H1 (cell line): ENCODE data around the gene TAOK1. TPM values are rescaled to one million over a fixed set of nuclear protein-coding genes. Genes with fewer than 3 reads are reported as not detected.

Experiments used
- BACH1 ChIP-seq: IDR thresholded peaks from 2 replicates; pipeline ENCODE4 v1.6.1; 2012; ENCODE audit warnings: low read length, improper control_type of control experiment
- BRCA1 ChIP-seq: IDR thresholded peaks from 2 replicates; pipeline ENCODE4 v1.6.1; 2012; ENCODE audit warnings: low read depth, low read length, improper control_type of control experiment
- CBX5 ChIP-seq: fragments of 300-800, 300-1000 bp; sonication (generic); IDR thresholded peaks from 2 replicates; pipeline ENCODE4 v1.7.1; 2016; ENCODE audit warnings: antibody characterized with exemption, low read length, low read depth
- CBX8 ChIP-seq: fragments of 300-800, 300-1000 bp; sonication (generic); IDR thresholded peaks from 2 replicates; pipeline ENCODE4 v1.7.1; 2016; ENCODE audit warnings: low read depth, low read length, borderline replicate concordance
- CHD2 ChIP-seq: IDR thresholded peaks from 2 replicates; pipeline ENCODE4 v1.6.1; 2012; ENCODE audit warnings: low read length, improper control_type of control experiment
- CREB1 ChIP-seq: IDR thresholded peaks from 2 replicates; pipeline ENCODE4 v1.6.1; 2012; ENCODE audit warnings: inconsistent platforms
- CTCF ChIP-seq, 3 experiments: IDR thresholded peaks; 1 replicate in 2 of 3; 2 replicates in 1 of 3; pipeline versions ENCODE4 v1.5.1 to v1.6.1; 2011; ENCODE audit warnings: low read length in 3 of 3, mild to moderate bottlenecking in 3 of 3, inconsistent platforms in 2 of 3, low read depth in 1 of 3, moderate library complexity in 1 of 3; ENCODE audit not compliant: insufficient read depth in 1 of 3; ENCODE audit errors: control extremely low read depth in 1 of 3
- EP300 ChIP-seq, 2 experiments: IDR thresholded peaks; 1 replicate in 1 of 2; 2 replicates in 1 of 2; pipeline ENCODE4 v1.6.1; 2011 to 2012; ENCODE audit warnings: low read depth in 2 of 2, low read length in 2 of 2, mild to moderate bottlenecking in 2 of 2, borderline replicate concordance in 1 of 2, inconsistent platforms in 1 of 2, moderate library complexity in 1 of 2
- MAX ChIP-seq: IDR thresholded peaks from 2 replicates; pipeline ENCODE4 v1.6.1; 2012; ENCODE audit warnings: inconsistent platforms
- NANOG ChIP-seq: IDR thresholded peaks from 2 replicates; pipeline ENCODE4 v1.6.1; 2011; ENCODE audit warnings: low read length, low read depth, mild to moderate bottlenecking, inconsistent platforms; ENCODE audit not compliant: insufficient read depth, poor library complexity, severe bottlenecking
- RAD21 ChIP-seq, 2 experiments: IDR thresholded peaks in 1 of 2; conservative IDR thresholded peaks in 1 of 2; 2 replicates each; pipeline ENCODE4 v1.6.1; 2011; ENCODE audit warnings: low read depth in 2 of 2, low read length in 2 of 2, improper control_type of control experiment in 1 of 2, inconsistent platforms in 1 of 2, mild to moderate bottlenecking in 1 of 2, moderate library complexity in 1 of 2
- SAP30 ChIP-seq: fragments of 300-600 bp; sonication (generic); IDR thresholded peaks from 2 replicates; pipeline ENCODE4 v1.7.1; 2012; ENCODE audit warnings: low read length, moderate library complexity, mild to moderate bottlenecking, inconsistent platforms; ENCODE audit not compliant: insufficient read depth, insufficient replicate concordance
- SIN3A ChIP-seq, 2 experiments: IDR thresholded peaks in 1 of 2; conservative IDR thresholded peaks in 1 of 2; 2 replicates each; pipeline ENCODE4 v1.6.1; 2011 to 2012; ENCODE audit warnings: low read length in 2 of 2, improper control_type of control experiment in 1 of 2, low read depth in 1 of 2, mild to moderate bottlenecking in 1 of 2
- SIRT6 ChIP-seq: IDR thresholded peaks from one replicate; pipeline ENCODE4 v1.7.1; 2012; ENCODE audit warnings: low read length, inconsistent platforms
- SP2 ChIP-seq: IDR thresholded peaks from 2 replicates; pipeline ENCODE4 v1.6.1; 2012; ENCODE audit warnings: mild to moderate bottlenecking, low read length, inconsistent platforms
- SRF ChIP-seq: IDR thresholded peaks from 2 replicates; pipeline ENCODE4 v1.6.1; 2011; ENCODE audit warnings: mild to moderate bottlenecking, low read depth, low read length, moderate library complexity
- TCF12 ChIP-seq: IDR thresholded peaks from 2 replicates; pipeline ENCODE4 v1.6.1; 2011; ENCODE audit warnings: low read depth, mild to moderate bottlenecking, low read length
- USF2 ChIP-seq: IDR thresholded peaks from 2 replicates; pipeline ENCODE4 v1.6.1; 2011; ENCODE audit warnings: low read length, improper control_type of control experiment
- YY1 ChIP-seq: IDR thresholded peaks from 2 replicates; pipeline ENCODE4 v1.6.1; 2011; ENCODE audit warnings: low read depth, mild to moderate bottlenecking, low read length
- polyA plus RNA-seq, 7 experiments: library from polyadenylated mRNA; depleted of rRNA in 3 of 7; stranded (reverse) in 5 of 7; unstranded in 2 of 7; fragments of >200 nt in 5 of 7; fragments of 200-250 nt in 2 of 7; gene quantifications; 1 replicate in 5 of 7; 2 replicates in 1 of 7; 4 replicates in 1 of 7; pipeline versions ENCODE4 v1.2.1 to v1.2.3, GENCODE V29; 2011 to 2013; ENCODE audit warnings: missing spikeins in 2 of 7, mixed read lengths in 2 of 7
- total RNA-seq: library from RNA; stranded (reverse); fragmentation: NEBNext Ultra II Directional; extraction: Animal tissue kit (Norgen Biotek cat#: 25700); gene quantifications from 2 replicates; pipeline ENCODE4 v1.2.1, GENCODE V29; 2021

The TAOK1 gene
- total and polyA plus RNA-seq, 2 of the 8 experiments (the other 6 are each of a cell fraction or from before 2014, with no cell fraction given), result 12.2 to 90.6 TPM

DNA sequence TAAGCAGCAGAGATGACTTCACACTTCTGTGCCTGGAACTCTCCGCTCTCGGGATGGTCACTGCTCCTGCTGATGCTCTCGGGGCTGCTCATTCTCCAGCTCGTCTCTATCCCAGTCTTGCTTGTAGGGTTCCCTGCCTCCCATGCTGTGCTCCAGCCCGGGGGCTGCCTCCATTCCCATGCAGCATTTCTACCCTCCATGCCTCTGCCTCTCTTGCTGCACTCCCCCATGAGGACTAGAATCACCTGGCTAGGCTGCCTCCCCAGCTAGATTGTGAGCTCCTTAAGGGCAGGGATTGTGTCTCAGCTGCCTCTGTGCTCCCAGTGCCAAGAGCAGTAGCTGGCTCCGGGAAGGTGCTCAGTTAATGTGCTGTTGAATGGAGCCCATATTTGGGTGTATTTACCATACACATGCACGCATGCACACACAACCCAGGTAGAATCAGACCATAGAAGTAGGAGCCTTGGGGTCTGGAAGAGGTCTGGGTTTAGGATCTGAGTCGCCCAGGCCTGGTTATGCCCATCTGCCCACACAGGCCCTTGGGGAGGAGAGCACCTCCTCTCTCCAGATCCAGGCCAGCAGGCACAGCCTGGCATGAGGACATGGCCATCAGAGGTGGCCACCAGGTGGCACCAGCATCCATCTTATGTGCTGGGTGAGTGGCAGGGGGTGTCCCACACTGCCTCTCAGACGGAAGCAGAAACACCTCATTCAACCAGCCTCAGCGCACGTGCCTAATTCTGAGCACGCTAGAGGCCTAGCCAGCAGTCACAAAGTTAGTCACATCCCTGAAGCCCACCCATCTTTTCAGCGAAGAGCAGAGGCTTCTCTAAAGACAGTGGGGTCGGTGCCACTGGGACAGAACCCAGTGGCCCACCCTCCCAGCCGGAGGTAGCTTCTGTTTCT is 190.0 kb downstream of the TAOK1 start (continued):
- TF ChIP-seq SIN3A (conservative IDR thresholded peaks at IDR 0.05 in 1 of 2, IDR thresholded peaks at IDR 0.05 in 1 of 2; ENCODE audit: low read depth in 1 of 2, low read length in 2 of 2), result peak; percentile 67 to 82; a peak in 2 of 4 replicates
- no peak for TF ChIP-seq TCF12
- TF ChIP-seq CREB1, result peak; percentile 47; the same call in 1 of the 2 replicates
- TF ChIP-seq MAX, result peak; percentile 97
- TF ChIP-seq SP2, result no peak
- TF ChIP-seq BRCA1, result no peak
- TF ChIP-seq RAD21 (IDR thresholded peaks at IDR 0.05 in 1 of 2, conservative IDR thresholded peaks at IDR 0.05 in 1 of 2; ENCODE audit: low read depth in 2 of 2, low read length in 2 of 2), result peak; percentile 94 to 95
- TF ChIP-seq USF2, result peak; percentile 39; the same call in 1 of the 2 replicates
- TF ChIP-seq NANOG, result no peak
- no peak for TF ChIP-seq SRF
- TF ChIP-seq SIRT6, result no peak
- TF ChIP-seq CBX8, result no peak
- TF ChIP-seq SAP30, result no peak
- no peak for TF ChIP-seq CHD2
- no peak for TF ChIP-seq CBX5
- no peak for TF ChIP-seq BACH1
- peak; percentile 90 to 99 (median 98) for TF ChIP-seq CTCF (IDR thresholded peaks at IDR 0.05; ENCODE audit: control extremely low read depth in 1 of 3, insufficient read depth in 1 of 3, low read depth in 1 of 3, low read length in 3 of 3)
- no peak for TF ChIP-seq EP300 (IDR thresholded peaks at IDR 0.05; ENCODE audit: borderline replicate concordance in 1 of 2, low read depth in 2 of 2, low read length in 2 of 2)
- peak; percentile 26; the same call in 1 of the 2 replicates for TF ChIP-seq YY1
